WERI-Rb-1 (cell line): ENCODE data around the gene C19orf47.

Experiments
- DNase-seq: peaks from one replicate; pipeline ENCODE4 v3.0.0-alpha.2; 2020
- H3K27ac ChIP-seq: fragments of 250-450 bp; sonication (Bioruptor Pico); 2 replicates; pipeline ENCODE4 v1.5.1; 2020; ENCODE audit warnings: mild to moderate bottlenecking, moderate library complexity
- H3K27me3 ChIP-seq: fragments of 250-450 bp; sonication (Bioruptor Pico); 2 replicates; pipeline ENCODE4 v1.5.1; 2021; ENCODE audit warnings: mild to moderate bottlenecking, low read depth, moderate library complexity; ENCODE audit not compliant: insufficient read depth, severe bottlenecking
- H3K36me3 ChIP-seq: fragments of 250-450 bp; sonication (Bioruptor Pico); 2 replicates; pipeline ENCODE4 v1.5.1; 2020; ENCODE audit warnings: mild to moderate bottlenecking, moderate library complexity
- H3K4me3 ChIP-seq: 2 replicates; pipeline ENCODE4 v1.5.1; 2011; ENCODE audit warnings: low read depth, mild to moderate bottlenecking, control low read depth, low read length
- H3K9me3 ChIP-seq: fragments of 250-450 bp; sonication (Bioruptor Pico); 2 replicates; pipeline ENCODE4 v1.5.1; 2021; ENCODE audit warnings: mild to moderate bottlenecking, moderate library complexity; ENCODE audit not compliant: severe bottlenecking
- TF ChIP-seq, protein P1 (sequence below): IDR thresholded peaks from 2 replicates; pipeline ENCODE4 v1.5.1; 2011; ENCODE audit warnings: low read depth, mild to moderate bottlenecking, control low read depth, inconsistent platforms, low read length

Gene C19orf47

DNA sequence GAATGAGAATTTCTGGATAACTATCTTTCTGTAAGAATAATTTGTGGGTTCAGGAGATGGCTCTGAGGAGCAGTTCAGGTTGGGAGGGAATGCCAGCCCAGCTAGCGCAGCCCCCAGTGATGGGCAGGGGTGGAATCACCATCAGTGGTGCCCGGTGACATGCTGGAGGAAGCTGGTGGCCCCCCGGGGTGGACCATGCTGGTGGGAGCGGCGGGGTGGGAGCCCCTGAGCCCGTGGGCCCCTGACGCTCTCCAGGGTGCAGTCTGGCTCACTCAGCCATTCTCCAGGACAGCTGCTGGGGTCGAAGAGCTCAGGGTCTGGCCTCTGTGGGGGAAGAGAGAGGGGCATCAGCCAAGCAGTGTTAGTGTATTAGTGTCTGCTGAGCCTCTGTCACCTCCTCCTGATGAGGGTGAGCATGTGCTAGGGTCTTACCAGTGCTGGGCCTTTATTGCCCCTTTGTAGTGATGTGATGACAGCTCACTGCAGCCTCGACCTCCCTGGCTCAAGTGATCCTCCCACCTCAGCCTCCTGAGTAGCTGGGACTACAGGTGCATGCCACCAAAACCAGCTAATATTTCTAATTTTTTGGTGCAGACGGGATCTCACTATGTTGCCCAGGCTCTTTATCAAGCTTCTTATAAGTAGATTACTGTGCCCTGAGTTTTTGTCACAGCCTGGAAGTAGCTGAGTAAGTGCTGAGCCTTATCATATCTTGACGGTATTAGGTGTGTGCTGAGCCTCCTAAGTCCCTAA lies 31.4 kb upstream of the C19orf47 start:
- TF ChIP-seq, protein P1, sequence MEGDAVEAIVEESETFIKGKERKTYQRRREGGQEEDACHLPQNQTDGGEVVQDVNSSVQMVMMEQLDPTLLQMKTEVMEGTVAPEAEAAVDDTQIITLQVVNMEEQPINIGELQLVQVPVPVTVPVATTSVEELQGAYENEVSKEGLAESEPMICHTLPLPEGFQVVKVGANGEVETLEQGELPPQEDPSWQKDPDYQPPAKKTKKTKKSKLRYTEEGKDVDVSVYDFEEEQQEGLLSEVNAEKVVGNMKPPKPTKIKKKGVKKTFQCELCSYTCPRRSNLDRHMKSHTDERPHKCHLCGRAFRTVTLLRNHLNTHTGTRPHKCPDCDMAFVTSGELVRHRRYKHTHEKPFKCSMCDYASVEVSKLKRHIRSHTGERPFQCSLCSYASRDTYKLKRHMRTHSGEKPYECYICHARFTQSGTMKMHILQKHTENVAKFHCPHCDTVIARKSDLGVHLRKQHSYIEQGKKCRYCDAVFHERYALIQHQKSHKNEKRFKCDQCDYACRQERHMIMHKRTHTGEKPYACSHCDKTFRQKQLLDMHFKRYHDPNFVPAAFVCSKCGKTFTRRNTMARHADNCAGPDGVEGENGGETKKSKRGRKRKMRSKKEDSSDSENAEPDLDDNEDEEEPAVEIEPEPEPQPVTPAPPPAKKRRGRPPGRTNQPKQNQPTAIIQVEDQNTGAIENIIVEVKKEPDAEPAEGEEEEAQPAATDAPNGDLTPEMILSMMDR: no peak
- no peaks in the 10 kb centered on the region for H3K36me3 ChIP-seq
- H3K9me3 ChIP-seq: no peaks in the 10 kb centered on the region
- no peak overlapping the region for H3K4me3 ChIP-seq
- H3K27me3 ChIP-seq: no peaks in the 10 kb centered on the region
- H3K27ac ChIP-seq: no peak overlapping the region
- no peak for DNase-seq

DNA sequence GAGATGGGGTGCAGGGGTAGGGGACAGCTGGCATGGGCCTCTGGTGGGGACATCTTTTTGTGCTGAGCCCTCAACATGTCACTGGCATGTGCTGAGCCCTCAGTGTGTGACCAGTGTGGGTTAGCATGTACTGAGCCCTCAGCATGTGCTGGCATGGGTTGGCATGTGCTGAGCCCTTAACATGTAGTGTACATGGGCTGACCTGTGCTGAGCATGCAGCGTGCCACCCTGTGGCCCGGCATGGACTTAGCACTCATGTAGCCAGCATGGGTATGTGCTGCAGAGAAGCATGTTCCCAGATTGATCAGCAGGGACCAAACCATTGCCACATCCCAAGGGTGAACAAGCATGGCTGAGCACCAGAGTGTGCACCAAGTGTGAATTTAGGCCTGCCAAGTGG lies 30.3 kb upstream of the C19orf47 start:
- TF ChIP-seq, protein P1: no peak

DNA sequence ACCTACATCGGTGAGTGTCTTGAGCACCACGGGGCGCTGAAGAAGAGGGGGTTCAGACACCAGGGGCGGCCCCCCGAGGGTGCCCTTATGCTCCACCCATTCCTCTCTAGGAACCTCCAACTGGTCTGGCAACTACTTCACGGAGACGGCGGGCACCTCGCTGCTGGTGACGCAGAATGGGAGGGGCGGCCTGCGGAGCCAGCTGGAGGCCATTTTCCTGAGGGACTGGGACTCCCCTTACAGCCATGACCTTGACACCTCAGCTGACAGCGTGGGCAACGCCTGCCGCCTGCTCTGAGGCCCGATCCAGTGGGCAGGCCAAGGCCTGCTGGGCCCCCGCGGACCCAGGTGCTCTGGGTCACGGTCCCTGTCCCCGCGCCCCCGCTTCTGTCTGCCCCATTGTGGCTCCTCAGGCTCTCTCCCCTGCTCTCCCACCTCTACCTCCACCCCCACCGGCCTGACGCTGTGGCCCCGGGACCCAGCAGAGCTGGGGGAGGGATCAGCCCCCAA lies 29.7 kb upstream of the C19orf47 start:
- Histone ChIP-seq H3K27ac (no peak overlapping the region), H3K4me3 (no peak overlapping the region), H3K36me3 (no peaks in the 10 kb centered on the region; the same call in 1 of the 2 replicates), H3K27me3 (no peaks in the 10 kb centered on the region), H3K9me3 (no peaks in the 10 kb centered on the region)
- TF ChIP-seq, protein P1: no peak
- no peak for DNase-seq

More for the DNA sequence above, 30.3 kb upstream of the C19orf47 start:
- no peak overlapping the region for H3K27ac ChIP-seq
- H3K9me3 ChIP-seq: no peaks in the 10 kb centered on the region
- H3K27me3 ChIP-seq: no peaks in the 10 kb centered on the region
- H3K4me3 ChIP-seq: no peak overlapping the region
- DNase-seq: no peak
- no peaks in the 10 kb centered on the region; the same call in 1 of the 2 replicates for H3K36me3 ChIP-seq

DNA sequence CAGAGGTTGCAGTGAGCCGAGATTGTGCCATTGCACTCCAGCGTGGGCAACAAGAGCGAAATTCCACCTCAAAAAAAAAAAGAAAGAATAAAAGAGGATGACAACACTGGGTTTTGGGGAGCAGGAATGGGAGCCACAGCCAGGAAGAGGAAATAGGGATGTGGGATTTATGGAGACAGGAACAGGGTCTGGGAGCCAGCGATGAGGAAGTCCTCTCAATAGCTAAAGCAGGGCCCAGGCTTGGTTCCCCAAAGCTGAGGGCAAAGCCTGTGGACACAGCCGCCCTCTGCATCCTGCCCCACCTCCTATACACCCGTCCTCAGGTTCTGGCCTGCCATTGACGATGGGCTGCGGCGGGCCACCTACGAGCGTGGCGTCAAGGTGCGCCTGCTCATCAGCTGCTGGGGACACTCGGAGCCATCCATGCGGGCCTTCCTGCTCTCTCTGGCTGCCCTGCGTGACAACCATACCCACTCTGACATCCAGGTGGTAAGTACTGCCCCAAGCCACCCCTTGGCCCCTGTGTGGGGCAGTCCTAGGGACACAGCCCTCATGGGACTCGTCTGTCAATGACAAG lies 28.2 kb upstream of the C19orf47 start:
- no peaks in the 10 kb centered on the region; the same call in 1 of the 2 replicates for H3K36me3 ChIP-seq
- TF ChIP-seq, protein P1: no peak
- no peak for DNase-seq

DNA sequence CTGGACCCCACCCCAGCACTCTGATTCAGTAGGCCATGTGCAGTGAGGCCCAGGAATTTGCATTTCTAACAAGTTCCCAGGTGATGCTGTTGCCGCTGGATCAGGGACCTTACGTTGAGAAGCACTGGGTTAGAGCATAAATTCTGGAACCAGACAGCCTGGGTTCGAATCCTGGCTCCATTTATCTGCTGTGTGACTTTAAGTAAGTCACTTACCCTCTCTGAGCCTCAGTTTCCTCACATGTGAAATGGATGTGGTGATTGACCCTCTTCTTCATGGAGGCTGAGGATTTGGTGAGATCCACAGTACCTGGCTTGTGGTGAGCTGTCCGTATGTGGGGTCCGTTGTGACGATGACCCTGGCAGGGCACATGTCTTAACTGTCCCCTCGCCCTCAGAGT lies 25.9 kb upstream of the C19orf47 start:
- Histone ChIP-seq H3K27me3 (no peaks in the 10 kb centered on the region), H3K36me3 (no peaks in the 10 kb centered on the region; the same call in 1 of the 2 replicates), H3K9me3 (no peaks in the 10 kb centered on the region), H3K4me3 (no peak overlapping the region), H3K27ac (no peak overlapping the region)
- TF ChIP-seq, protein P1: no peak
- DNase-seq: no peak

More for the DNA sequence above, 28.2 kb upstream of the C19orf47 start:
- Histone ChIP-seq H3K27me3 (no peaks in the 10 kb centered on the region), H3K9me3 (no peaks in the 10 kb centered on the region), H3K27ac (no peak overlapping the region), H3K4me3 (no peak overlapping the region)
